Lung (tissue), 12 donors: ENCODE data around the gene CRHBP. TPM values are rescaled to one million over a fixed set of nuclear protein-coding genes. Genes with fewer than 3 reads are reported as not detected.
A peak's percentile ranks its signal among the peaks of the same experiment; 100 is the strongest.

Experiments used
- ATAC-seq: fragments of 200-7000 bp; cut with Tn5 transposase; one replicate; pipeline ENCODE4 v1.9.1; 2020; ENCODE audit warnings: moderate number of reproducible peaks; ENCODE audit not compliant: insufficient read depth, low FRiP score
- DNase-seq, 3 donors: peaks; one replicate each; pipeline ENCODE4 v3.0.0-alpha.2; 2013 to 2017
- H3K27ac ChIP-seq, 2 donors: one replicate each; pipeline ENCODE4 v1.5.1; 2013; ENCODE audit warnings: mild to moderate bottlenecking in 2 of 2, moderate library complexity in 2 of 2, control low read depth in 1 of 2, inconsistent platforms in 1 of 2, low read depth in 1 of 2, low read length in 1 of 2
- H3K27me3 ChIP-seq, 3 donors: one replicate each; pipeline ENCODE4 v1.5.1; 2013; ENCODE audit warnings: low read length in 2 of 3; ENCODE audit not compliant: control insufficient read depth in 3 of 3, insufficient read depth in 3 of 3
- H3K36me3 ChIP-seq, 4 donors: one replicate each; pipeline ENCODE4 v1.5.1; 2013; ENCODE audit warnings: low read length in 4 of 4, mild to moderate bottlenecking in 1 of 4, moderate library complexity in 1 of 4; ENCODE audit not compliant: control insufficient read depth in 4 of 4, insufficient read depth in 4 of 4
- H3K4me1 ChIP-seq, 5 donors: one replicate each; pipeline ENCODE4 v1.5.1; 2013; ENCODE audit warnings: low read length in 5 of 5, mild to moderate bottlenecking in 2 of 5, moderate library complexity in 1 of 5; ENCODE audit not compliant: control insufficient read depth in 5 of 5, insufficient read depth in 5 of 5
- H3K4me3 ChIP-seq: one replicate; pipeline ENCODE4 v1.5.1; 2013; ENCODE audit warnings: mild to moderate bottlenecking, control low read depth, moderate library complexity
- H3K9ac ChIP-seq, 2 donors: one replicate each; pipeline ENCODE4 v1.5.1; 2013; ENCODE audit warnings: low read length in 2 of 2, control low read depth in 1 of 2; ENCODE audit not compliant: insufficient read depth in 1 of 2
- H3K9me3 ChIP-seq, 4 donors: one replicate each; pipeline ENCODE4 v1.5.1; 2013; ENCODE audit warnings: low read length in 3 of 4, mild to moderate bottlenecking in 1 of 4, moderate library complexity in 1 of 4; ENCODE audit not compliant: control insufficient read depth in 4 of 4, insufficient read depth in 3 of 4
- CTCF ChIP-seq: IDR thresholded peaks from 2 replicates; pipeline ENCODE4 v1.5.1; 2012; ENCODE audit warnings: mild to moderate bottlenecking; ENCODE audit errors: control extremely low read depth, extremely low read depth
- WGBS, 2 donors: extraction: QIAGEN DNeasy Blood & Tissue Kit; methylation state at CpG; one replicate each; pipeline ENCODE4 v1.1.7; 2013; 5-methylcytosine and 5-hydroxymethylcytosine counted together
- polyA plus RNA-seq, 2 donors: library from polyadenylated mRNA; stranded (reverse); fragments of 200-250 nt; gene quantifications; one replicate each; pipeline ENCODE4 v1.2.1, GENCODE V29; 2013
- total RNA-seq, 2 donors: library from RNA; depleted of rRNA in 1 of 2; stranded (reverse); fragments of >200 nt in 1 of 2; gene quantifications; one replicate each; pipeline ENCODE4 v1.2.1, GENCODE V29; 2014 to 2021
- donor health status: control.
- donor health status: control.
- donor health status: Bipolar disorder and iron deficiency.
- donor health status: healthy.
- donor health status: DM: yes; HTN: yes; CAD: no.

CRHBP gene
- total and polyA plus RNA-seq, 4 donors, result 0.21 to 0.58 (median 0.33) TPM

GRCh38 chr5:76946090-76946489 is 6.8 kb upstream of the CRHBP start:
- no peak for DNase-seq
- Histone ChIP-seq H3K27me3 (peaks cover 0 to 2% (median 0%) of the 10 kb centered on the region in 3 donors), H3K9ac (no peak overlapping the region), H3K36me3 (no peaks in the 10 kb centered on the region), H3K9me3 (no peaks in the 10 kb centered on the region), H3K4me3 (no peak overlapping the region), H3K4me1 (no peaks in the 10 kb centered on the region), H3K27ac (no peak overlapping the region)
- ATAC-seq, result no peak
- TF ChIP-seq CTCF, result no peak
- WGBS, 2 donors, result 83 to 96% methylated on average over 2 of the region's 2 CpGs

- ATAC-seq (no peak), DNase-seq (no peak)
- no peak for TF ChIP-seq CTCF
- H3K9ac ChIP-seq, result no peak overlapping the region
- H3K4me1 ChIP-seq, result no peaks in the 10 kb centered on the region
- H3K36me3 ChIP-seq, result no peaks in the 10 kb centered on the region
- no peak overlapping the region for H3K4me3 ChIP-seq
- H3K27me3 ChIP-seq, result peaks cover 3 to 6% (median 6%) of the 10 kb centered on the region in 3 donors
- no peak overlapping the region for H3K27ac ChIP-seq
- no peaks in the 10 kb centered on the region for H3K9me3 ChIP-seq
- 30 to 35% methylated on average over 4 of the region's 4 CpGs for WGBS, 2 donors
Observed at GRCh38 chr5:76947082-76947503, 5.8 kb upstream of the CRHBP start.

DNA sequence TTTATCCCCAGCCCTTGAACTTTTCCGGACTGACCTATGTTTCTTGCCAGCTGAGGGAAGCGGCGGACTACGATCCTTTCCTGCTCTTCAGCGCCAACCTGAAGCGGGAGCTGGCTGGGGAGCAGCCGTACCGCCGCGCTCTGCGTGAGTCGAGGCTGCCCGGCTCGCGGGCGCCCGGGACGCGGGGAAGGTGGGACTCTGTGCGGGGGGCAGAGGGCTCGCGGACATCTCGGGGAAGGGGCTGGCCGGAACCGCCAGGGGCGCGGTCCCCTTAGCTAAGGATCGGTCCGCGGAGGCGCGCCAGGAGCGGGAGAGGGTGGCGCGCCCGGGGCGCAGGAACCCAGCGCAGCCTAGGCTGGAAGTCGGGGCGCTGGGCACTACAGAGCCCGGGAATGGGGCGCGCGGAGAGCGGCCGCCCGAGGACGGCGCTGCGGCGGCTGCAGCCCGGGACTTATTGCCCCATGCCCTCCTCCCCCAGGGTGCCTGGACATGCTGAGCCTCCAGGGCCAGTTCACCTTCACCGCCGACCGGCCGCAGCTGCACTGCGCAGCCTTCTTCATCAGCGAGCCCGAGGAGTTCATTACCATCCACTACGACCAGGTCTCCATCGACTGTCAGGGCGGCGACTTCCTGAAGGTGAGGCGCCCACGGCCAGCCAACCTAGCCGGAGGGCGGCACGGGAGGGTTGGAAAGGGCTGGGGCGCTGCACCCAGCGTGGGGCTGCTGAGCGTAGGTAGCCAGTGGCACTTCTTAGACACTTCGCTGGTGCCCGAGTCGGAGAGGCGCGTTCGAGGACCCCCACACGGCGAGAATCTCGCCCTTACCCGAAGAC is 922 bp downstream of the CRHBP start:
- Histone ChIP-seq H3K9me3 (peaks cover 0 to 3% (median 0%) of the 10 kb centered on the region in 4 donors), H3K27ac (no peak overlapping the region), H3K4me1 (peaks cover 0 to 14% (median 0%) of the 10 kb centered on the region in 5 donors), H3K27me3 (peaks cover 3 to 42% (median 41%) of the 10 kb centered on the region in 3 donors), H3K4me3 (no peak overlapping the region), H3K9ac (no peak overlapping the region), H3K36me3 (no peaks in the 10 kb centered on the region)
- DNase-seq (peak in 2 of 3 donors; percentile 19 to 38), ATAC-seq (peak; percentile 34)
- 1% methylated on average over 76 to 81 of the region's 81 CpGs for WGBS, 2 donors
- no peak for TF ChIP-seq CTCF
